NCI-H2171 treated with DMSO at 0.1 percent for 48 hours (cell line): ENCODE data around the gene SLC25A29.
"Not testable (repeated sequence)": the region's sequence is repeated elsewhere in the genome, so short reads cannot be mapped to it uniquely, and the experiment has no call there.

Source experiments
- DNase-seq: peaks from one replicate; lab custom pipeline; 2025; lab: John Stamatoyannopoulos, UW

SLC25A29 gene

GRCh38 chr14:100306101-100306997 is at the start of gene SLC25A29:
TSS of gene SLC25A29 (minus strand) at chr14:100306444. CDS start at chr14:100306232, 212 bp downstream.
- DNase-seq, result peak; percentile 85

GRCh38 chr14:100350986-100351385 is 44.7 kb upstream of the SLC25A29 start:
- DNase-seq, result no peak

GRCh38 chr14:100350276-100350926 is 44.2 kb upstream of the SLC25A29 start:
- DNase-seq, result no peak

GRCh38 chr14:100348784-100349685 is 42.8 kb upstream of the SLC25A29 start:
- DNase-seq, result peak; percentile 7

- no peak for DNase-seq
Observed at GRCh38 chr14:100348253-100348729, 42.0 kb upstream of the SLC25A29 start.

DNA sequence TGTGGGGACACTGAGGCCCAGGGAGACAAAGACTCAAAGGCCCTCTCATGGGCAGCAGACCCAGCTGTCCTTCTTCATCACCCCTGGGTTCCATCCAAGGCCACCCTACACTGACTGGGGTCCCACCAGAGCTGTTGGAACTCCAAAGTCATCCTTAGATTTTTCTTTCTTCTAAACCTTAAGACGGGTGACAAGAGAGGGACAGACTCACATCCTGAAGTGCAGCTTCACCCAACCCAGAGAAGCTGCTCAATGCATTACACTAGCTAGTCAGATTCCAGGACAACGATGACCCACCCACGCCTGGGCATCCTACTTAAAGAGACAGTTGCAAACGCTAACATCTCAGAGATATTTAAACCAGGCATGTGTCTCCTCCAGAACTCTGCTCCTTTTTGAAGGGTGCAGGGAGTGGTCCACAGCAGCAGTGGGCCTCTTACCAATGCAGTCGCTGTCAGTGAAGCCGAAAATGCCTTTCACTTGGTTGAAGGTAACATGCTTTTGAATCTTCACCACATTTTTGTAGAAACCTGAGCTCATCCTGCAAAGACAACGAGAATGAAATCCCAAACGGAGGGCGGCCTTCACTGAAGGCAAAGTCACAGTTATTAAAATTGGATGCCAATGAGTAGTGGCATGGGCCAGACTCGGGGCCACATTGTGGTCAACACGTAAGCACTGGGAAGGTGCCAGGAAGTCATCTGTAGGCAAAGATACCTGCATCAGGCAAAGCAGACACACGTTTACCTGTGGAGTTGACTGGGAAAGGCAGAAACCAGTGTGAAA is 40.3 kb upstream of the SLC25A29 start:
- DNase-seq, result no peak

DNA sequence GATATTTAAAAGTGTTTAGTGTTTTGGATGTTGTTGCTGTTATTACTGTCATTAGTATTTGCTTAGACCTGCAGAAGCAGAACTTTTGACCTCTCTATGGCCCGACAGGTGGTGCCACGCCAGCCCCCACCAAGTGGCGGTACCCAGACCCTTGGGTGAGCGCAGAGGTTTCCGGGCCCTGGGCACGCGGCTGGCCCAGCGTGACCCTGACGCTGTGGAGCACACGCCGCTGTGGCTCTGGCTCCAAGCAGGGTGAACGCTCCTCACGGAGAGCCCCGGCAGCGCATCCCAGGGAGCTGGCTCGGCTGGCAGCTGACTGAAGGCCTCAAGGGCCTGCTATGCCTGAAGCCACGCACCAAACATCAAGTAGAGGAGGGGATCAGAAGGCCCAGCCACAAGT is 39.5 kb upstream of the SLC25A29 start:
- DNase-seq, result no peak

- DNase-seq, result not testable (repeated sequence)
Observed at GRCh38 chr14:100344657-100345056, 38.4 kb upstream of the SLC25A29 start.

- DNase-seq, result not testable (repeated sequence)
Observed at GRCh38 chr14:100342826-100343225, 36.6 kb upstream of the SLC25A29 start.

- DNase-seq, result no peak
Observed at GRCh38 chr14:100342195-100342594, 36.0 kb upstream of the SLC25A29 start.

DNA sequence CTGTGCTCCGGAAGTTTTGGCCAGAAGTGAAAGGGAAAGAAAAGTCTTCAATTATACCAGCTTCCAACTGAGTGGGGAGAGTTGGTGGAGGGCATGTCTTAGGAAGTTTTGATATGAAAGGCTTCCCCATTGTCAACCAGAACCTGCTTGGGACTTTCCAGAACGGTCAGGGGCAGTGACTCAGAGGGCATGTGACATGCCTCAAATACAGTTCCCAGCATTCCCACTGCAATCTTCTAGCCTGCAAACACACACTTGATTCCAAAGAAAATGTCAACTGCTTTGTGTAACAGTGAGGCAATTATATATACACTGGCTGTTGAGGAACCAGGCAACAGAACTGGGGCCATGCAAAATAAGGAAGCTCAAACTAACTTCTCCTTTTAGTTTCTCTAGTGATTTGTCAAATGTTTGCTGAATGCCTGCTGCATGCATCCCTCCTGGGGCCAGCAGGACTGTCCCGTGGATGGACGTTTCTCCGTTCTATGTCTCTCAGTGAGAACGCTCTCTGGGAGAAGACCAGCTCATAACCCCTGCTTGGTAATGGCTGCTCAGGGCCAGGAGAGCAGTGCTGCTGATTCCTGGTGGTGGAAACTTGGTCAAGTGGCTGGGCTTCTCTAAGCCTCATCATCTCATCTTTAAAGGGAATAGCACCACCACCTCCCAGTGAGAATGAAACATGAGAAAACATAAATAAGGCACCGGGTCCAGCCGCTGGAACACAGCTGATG is 35.2 kb upstream of the SLC25A29 start:
- DNase-seq, result no peak

GRCh38 chr14:100340423-100340813 is 34.2 kb upstream of the SLC25A29 start:
- no peak for DNase-seq

- DNase-seq, result no peak
Observed at GRCh38 chr14:100339766-100340422, 33.6 kb upstream of the SLC25A29 start.

DNA sequence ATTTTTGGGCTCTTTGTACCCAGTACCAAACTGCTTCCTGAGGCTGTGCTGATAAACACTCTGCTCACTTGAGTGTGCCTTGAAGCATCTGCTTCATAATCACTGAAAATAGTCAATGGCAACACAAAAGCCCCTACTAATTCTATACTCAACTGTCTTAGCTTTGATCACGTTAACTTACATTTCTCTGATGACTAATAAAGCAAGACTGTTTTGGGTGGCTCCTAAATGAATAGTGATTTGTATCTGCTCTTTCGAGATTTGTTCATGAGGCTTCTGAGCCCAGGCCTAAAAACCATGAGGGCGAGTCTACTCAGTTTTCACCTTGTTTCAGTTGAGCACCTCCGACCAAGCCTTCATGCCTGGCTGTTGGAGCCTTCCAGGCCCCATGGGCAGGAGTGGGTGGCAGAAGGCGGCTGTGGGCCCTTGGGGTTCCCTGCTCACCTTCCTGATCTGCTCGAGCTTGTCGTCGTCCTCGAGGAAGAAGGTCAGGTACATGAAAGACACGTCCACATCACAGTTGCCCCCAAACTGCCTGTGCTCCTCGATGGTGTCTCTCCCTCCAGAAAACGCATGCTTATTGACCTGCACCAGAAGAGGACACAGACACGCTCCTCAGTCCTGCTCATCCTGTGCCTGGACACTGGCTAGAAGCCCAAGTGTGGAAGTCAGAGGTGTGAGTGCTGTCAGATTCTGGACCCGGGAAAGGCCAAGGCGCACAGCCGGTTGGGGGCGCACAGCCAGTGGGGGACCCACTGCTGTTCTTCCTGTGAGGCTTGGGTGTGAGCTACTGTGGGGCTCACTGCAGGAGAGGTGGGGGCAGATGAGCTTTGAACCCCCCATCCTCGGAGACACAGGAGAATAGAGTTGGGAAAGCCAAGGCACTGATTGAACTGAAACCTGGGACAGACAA is 30.6 kb upstream of the SLC25A29 start:
- no peak for DNase-seq

GRCh38 chr14:100334904-100335303 is 28.7 kb upstream of the SLC25A29 start:
- no peak for DNase-seq

DNA sequence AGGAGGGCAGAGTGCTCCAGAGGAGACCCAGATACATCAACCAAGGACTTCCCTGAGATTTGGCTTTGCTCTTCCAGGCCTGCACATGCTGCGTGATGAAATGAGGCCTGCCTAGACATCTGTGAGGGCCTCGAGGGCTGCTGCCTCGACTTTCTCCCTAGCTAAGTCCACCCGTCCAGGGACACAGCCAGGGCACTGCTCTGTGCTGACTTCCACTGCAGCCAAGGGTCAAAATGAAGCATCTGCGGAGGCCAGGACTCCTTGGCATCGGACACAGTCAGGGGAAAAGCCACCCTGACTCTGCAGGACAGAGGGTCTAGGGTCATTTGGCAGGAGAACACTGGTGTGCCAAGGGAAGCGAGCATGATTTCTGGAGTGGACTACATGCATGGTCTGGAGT is 27.6 kb upstream of the SLC25A29 start:
- DNase-seq, result no peak

DNA sequence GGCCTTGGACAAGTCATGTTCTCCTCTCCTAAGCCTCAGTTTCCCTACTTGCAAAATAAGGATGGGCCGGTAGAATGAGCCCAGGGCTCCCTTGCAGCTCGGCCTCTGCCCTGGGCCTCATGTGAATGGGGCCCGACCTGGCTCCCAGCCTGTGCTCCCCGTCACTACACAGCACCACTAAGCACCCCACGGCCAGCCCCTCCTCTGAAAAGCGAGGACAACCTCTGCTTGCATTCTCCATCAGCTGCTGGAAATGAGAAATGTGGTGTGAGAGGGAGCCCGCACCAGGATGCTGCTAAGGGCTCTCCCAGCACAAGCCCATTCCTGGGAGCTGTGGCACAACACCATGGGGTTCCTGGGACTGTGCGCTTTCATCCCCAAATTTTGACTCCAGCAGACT is 27.1 kb upstream of the SLC25A29 start:
- no peak for DNase-seq

- DNase-seq, result peak; percentile 31
Observed at GRCh38 chr14:100332797-100333196, 26.6 kb upstream of the SLC25A29 start.

DNA sequence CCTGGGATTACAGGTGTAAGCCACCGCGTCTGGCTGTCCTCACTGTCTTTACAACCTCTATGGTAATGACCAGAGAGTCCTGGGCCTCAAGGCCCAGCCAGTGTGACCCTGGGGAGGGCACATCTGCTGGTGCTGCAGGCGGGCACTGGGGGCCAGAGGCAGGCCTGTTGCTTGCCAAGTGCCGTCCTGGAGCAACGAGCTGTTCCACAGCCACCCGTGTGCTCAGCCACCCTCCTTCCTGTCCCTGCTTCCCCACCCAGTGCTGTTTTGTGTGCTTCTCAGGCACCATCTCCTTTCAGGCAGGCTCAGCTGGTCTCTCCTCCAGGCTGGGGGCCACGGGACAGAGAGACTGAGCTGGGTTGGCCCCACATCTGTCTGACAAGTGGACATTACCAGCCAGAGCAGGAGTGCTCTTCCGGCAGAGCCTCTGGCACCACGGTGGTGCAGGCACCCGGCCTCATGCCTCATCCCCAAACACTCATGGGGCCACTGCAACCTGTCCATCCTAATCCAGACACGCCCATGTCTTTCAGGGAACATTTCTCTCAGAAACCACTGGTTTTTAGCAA is 25.9 kb upstream of the SLC25A29 start:
- no peak for DNase-seq
